B cell (primary cell): ENCODE measurements around the gene SUSD3.
"Not testable (repeated sequence)": the region's sequence is repeated elsewhere in the genome, so short reads cannot be mapped to it uniquely, and the experiment has no call there.

Source experiments
- EZH2 ChIP-seq: IDR thresholded peaks from 2 replicates; pipeline ENCODE4 v1.6.1; 2012; ENCODE audit warnings: borderline replicate concordance, low read depth, mild to moderate bottlenecking, moderate library complexity, low read length; ENCODE audit not compliant: insufficient read depth, poor library complexity, severe bottlenecking
- TF ChIP-seq, protein P1 (sequence below): fragments of 200-600 bp; IDR thresholded peaks from one replicate; pipeline ENCODE4 v1.8.0; 2022; ENCODE audit warnings: antibody characterized with exemption, mild to moderate bottlenecking

GRCh38 chr9:93117521-93117920 lies 59.0 kb downstream of the SUSD3 start:
- not testable (repeated sequence) for TF ChIP-seq EZH2
- TF ChIP-seq, protein P1, sequence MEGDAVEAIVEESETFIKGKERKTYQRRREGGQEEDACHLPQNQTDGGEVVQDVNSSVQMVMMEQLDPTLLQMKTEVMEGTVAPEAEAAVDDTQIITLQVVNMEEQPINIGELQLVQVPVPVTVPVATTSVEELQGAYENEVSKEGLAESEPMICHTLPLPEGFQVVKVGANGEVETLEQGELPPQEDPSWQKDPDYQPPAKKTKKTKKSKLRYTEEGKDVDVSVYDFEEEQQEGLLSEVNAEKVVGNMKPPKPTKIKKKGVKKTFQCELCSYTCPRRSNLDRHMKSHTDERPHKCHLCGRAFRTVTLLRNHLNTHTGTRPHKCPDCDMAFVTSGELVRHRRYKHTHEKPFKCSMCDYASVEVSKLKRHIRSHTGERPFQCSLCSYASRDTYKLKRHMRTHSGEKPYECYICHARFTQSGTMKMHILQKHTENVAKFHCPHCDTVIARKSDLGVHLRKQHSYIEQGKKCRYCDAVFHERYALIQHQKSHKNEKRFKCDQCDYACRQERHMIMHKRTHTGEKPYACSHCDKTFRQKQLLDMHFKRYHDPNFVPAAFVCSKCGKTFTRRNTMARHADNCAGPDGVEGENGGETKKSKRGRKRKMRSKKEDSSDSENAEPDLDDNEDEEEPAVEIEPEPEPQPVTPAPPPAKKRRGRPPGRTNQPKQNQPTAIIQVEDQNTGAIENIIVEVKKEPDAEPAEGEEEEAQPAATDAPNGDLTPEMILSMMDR: not testable (repeated sequence)
